Heart left ventricle (tissue), 16 donors: ENCODE measurements around the gene PPP1R14B. TPM values are rescaled to one million over a fixed set of nuclear protein-coding genes. Genes with fewer than 3 reads are reported as not detected.

ENCODE experiments used
- ATAC-seq, 4 donors: fragments of 200-7000 bp; cut with Tn5 transposase; one replicate each; pipeline ENCODE4 v1.9.1; 2020 to 2022; ENCODE audit warnings: moderate library complexity in 4 of 4, mild to moderate bottlenecking in 3 of 4, moderate number of reproducible peaks in 1 of 4
- DNase-seq, 5 donors: peaks; one replicate each; pipeline ENCODE4 v3.0.0-alpha.2; 2020
- H3K27ac ChIP-seq, 12 donors: fragments of 200-600 bp; sonication (generic) in 4 of 12; one replicate each; pipeline versions ENCODE4 v1.5.0 to v1.8.0; 2016 to 2022; ENCODE audit warnings: mild to moderate bottlenecking in 2 of 12
- H3K27me3 ChIP-seq, 9 donors: fragments of 200-600 bp; sonication (generic) in 2 of 9; one replicate each; pipeline versions ENCODE4 v1.5.1 to v1.8.0; 2016 to 2022; ENCODE audit warnings: mild to moderate bottlenecking in 3 of 9
- H3K36me3 ChIP-seq, 9 donors: fragments of 200-600 bp; sonication (generic) in 2 of 9; one replicate each; pipeline versions ENCODE4 v1.5.0 to v1.8.0; 2018 to 2022; ENCODE audit warnings: mild to moderate bottlenecking in 2 of 9
- H3K4me1 ChIP-seq, 12 donors: fragments of 200-600 bp; sonication (generic) in 4 of 12; one replicate each; pipeline versions ENCODE4 v1.5.0 to v1.8.0; 2016 to 2022; ENCODE audit warnings: mild to moderate bottlenecking in 3 of 12
- H3K4me3 ChIP-seq, 12 donors: fragments of 200-600 bp; sonication (generic) in 4 of 12; one replicate each; pipeline versions ENCODE4 v1.5.0 to v1.8.0; 2017 to 2022; ENCODE audit warnings: mild to moderate bottlenecking in 9 of 12, moderate library complexity in 4 of 12
- H3K9me3 ChIP-seq, 12 donors: fragments of 200-600 bp; sonication (generic) in 4 of 12; one replicate each; pipeline versions ENCODE4 v1.5.0 to v1.8.0; 2016 to 2022; ENCODE audit warnings: mild to moderate bottlenecking in 1 of 12
- POLR2A ChIP-seq, 2 donors: fragments of 450-650 bp; IDR thresholded peaks; one replicate each; pipeline ENCODE4 v1.6.1; 2017; ENCODE audit warnings: antibody characterized with exemption in 2 of 2, mild to moderate bottlenecking in 2 of 2, moderate library complexity in 2 of 2
- WGBS, 4 donors: extraction: QIAGEN DNeasy Blood & Tissue Kit in 2 of 4; methylation state at CpG; one replicate each; pipeline versions ENCODE4 v1.1.5 to v1.1.7; 2013 to 2018; 5-methylcytosine and 5-hydroxymethylcytosine counted together
- intact Hi-C, 10 donors: fragments of 100-400 bp; cut with DNase I; formaldehyde crosslinking; loops; one replicate each; pipeline versions ENCODE4 v1.11.1 to v1.14.2; 2022
- polyA plus RNA-seq, 2 donors: library from polyadenylated mRNA; stranded (reverse); fragments of 200-250 nt; gene quantifications; one replicate each; pipeline ENCODE4 v1.2.3, GENCODE V29; 2013
- total RNA-seq, 9 donors: library from RNA; depleted of rRNA in 2 of 9; stranded (reverse); fragments of >200 nt in 2 of 9; fragmentation: NEBNext Ultra II Directional in 3 of 9; extraction: Animal tissue kit (Norgen Biotek cat#: 25700) in 3 of 9; gene quantifications; one replicate each; pipeline versions ENCODE4 v1.1.0 to v1.2.4, GENCODE V29; 2016 to 2023
- TF ChIP-seq, protein P1 (sequence below), 12 donors: fragments of 200-600 bp; sonication (generic) in 4 of 12; IDR thresholded peaks; one replicate each; pipeline versions ENCODE4 v1.5.0 to v1.8.0; 2018 to 2022; ENCODE audit warnings: antibody characterized with exemption in 12 of 12, mild to moderate bottlenecking in 5 of 12
- donor health status: ischemic (EF 13 %, LVEDD 7.1; RV severe dilation, severe dysfunction).
- donor health status: healthy with polysubstance abuse.
- donor health status: DM: no; HTN: yes; CAD: no.
- donor health status: DM: no; HTN: no; CAD: no.
- donor health status: ischemic (EF 25% LVEDD 6.9; RV normal size, moderate dysfunction).
- donor health status: ischemic (EF 25% LVEDD 5.7; RV mildly dilated, moderate dysfunction).
- donor health status: healthy.
- donor health status: DM: yes; HTN: yes; CAD: no.
- donor health status: ischemic (EF 35%, LVEDD 5.7; RV mildly dilated, moderate dysfunction).
- donor health status: nonischemic (EF 11% LVEDD 7.7; RV severe dilation, severe dysfunction).
- donor health status: DM: yes; HTN: yes; CAD: no.
- donor health status: PGD.
- donor health status: ischemic (EF 29% LVEDD 5.4; RV normal size, mild dysfunction).
- donor health status: nonischemic (EF 23%, LVEDD 6.1; RV moderate dilation, normal function).

PPP1R14B gene
- total and polyA plus RNA-seq, 11 donors: 69.6 to 244 (median 108) TPM

DNA sequence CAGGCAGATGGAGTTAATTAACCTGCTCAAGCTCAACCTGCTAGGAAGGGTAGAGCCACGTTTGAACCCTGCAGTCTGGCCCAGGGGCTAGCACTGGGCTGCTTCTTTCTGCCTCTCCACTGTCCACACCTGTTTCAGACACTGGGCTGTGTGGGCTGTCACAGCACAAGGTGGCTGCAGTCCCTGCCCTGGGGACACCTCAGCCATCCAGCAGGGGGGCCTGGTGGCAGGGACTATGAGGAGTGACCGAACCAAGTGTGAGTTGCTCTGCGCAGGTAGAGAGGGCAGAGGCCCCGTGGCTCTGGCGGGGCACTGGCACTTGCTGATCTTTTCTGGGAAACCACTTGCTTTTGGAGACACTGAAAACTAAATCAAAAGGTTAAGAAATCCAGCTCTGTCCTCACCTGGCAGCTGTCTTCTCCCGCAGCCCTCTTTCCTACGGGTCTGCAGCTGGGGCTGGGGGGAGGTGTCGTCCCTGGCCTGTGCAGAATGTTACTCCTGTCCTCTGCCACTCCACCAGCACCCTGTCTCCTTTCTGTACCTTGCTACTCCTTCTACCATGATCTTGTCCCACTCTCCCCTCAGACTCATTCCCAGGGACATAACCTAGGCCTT lies 31.9 kb upstream of the PPP1R14B start:
- H3K27me3 ChIP-seq: no peaks in the 10 kb centered on the region
- H3K4me1 ChIP-seq: peaks cover 0 to 27% (median 12%) of the 10 kb centered on the region in 12 donors
- DNase-seq (no peak), ATAC-seq (no peak)
- no peaks in the 10 kb centered on the region for H3K9me3 ChIP-seq
- peaks cover 0 to 57% (median 41%) of the 10 kb centered on the region in 9 donors for H3K36me3 ChIP-seq
- H3K4me3 ChIP-seq: no peak overlapping the region
- intact Hi-C loops: no loop called here
- 79 to 86% (median 85%) methylated on average over 8 of the region's 8 CpGs for WGBS, 4 donors
- no peak overlapping the region for H3K27ac ChIP-seq
- TF ChIP-seq, protein P1, sequence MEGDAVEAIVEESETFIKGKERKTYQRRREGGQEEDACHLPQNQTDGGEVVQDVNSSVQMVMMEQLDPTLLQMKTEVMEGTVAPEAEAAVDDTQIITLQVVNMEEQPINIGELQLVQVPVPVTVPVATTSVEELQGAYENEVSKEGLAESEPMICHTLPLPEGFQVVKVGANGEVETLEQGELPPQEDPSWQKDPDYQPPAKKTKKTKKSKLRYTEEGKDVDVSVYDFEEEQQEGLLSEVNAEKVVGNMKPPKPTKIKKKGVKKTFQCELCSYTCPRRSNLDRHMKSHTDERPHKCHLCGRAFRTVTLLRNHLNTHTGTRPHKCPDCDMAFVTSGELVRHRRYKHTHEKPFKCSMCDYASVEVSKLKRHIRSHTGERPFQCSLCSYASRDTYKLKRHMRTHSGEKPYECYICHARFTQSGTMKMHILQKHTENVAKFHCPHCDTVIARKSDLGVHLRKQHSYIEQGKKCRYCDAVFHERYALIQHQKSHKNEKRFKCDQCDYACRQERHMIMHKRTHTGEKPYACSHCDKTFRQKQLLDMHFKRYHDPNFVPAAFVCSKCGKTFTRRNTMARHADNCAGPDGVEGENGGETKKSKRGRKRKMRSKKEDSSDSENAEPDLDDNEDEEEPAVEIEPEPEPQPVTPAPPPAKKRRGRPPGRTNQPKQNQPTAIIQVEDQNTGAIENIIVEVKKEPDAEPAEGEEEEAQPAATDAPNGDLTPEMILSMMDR (IDR thresholded peaks at IDR 0.05): no peak
- TF ChIP-seq POLR2A (IDR thresholded peaks at IDR 0.05): no peak

- ATAC-seq (no peak), DNase-seq (no peak)
- TF ChIP-seq POLR2A (IDR thresholded peaks at IDR 0.05): no peak
- TF ChIP-seq, protein P1 (IDR thresholded peaks at IDR 0.05): no peak
- no peak overlapping the region for H3K27ac ChIP-seq
- 77 to 86% (median 80%) methylated on average over 16 to 17 of the region's 17 CpGs for WGBS, 4 donors
- H3K4me1 ChIP-seq: peaks cover 0 to 29% (median 12%) of the 10 kb centered on the region in 12 donors
- no peak overlapping the region for H3K4me3 ChIP-seq
- H3K27me3 ChIP-seq: no peaks in the 10 kb centered on the region
- H3K9me3 ChIP-seq: no peaks in the 10 kb centered on the region
- intact Hi-C loops: no loop called here
- H3K36me3 ChIP-seq: peaks cover 0 to 52% (median 36%) of the 10 kb centered on the region in 9 donors
These were observed 30.1 kb upstream of the PPP1R14B start for GRCh38 chr11:64276653-64277431.

GRCh38 chr11:64275841-64276240 lies 29.1 kb upstream of the PPP1R14B start:
- intact Hi-C loops: loop anchor here in 1 of 10 donors (2.0 kb wide), 1 partner anchor 21 kb away; no protein-coding TSS in a partner anchor
- Histone ChIP-seq H3K36me3 (peaks cover 0 to 43% (median 36%) of the 10 kb centered on the region in 9 donors), H3K27me3 (no peaks in the 10 kb centered on the region), H3K4me1 (peaks cover 0 to 25% (median 11%) of the 10 kb centered on the region in 12 donors), H3K9me3 (no peaks in the 10 kb centered on the region), H3K4me3 (no peak overlapping the region), H3K27ac (no peak overlapping the region)
- TF ChIP-seq POLR2A (IDR thresholded peaks at IDR 0.05): no peak
- TF ChIP-seq, protein P1 (IDR thresholded peaks at IDR 0.05): no peak
- 87 to 96% (median 89%) methylated on average over 2 of the region's 2 CpGs for WGBS, 4 donors
- no peak for DNase-seq
- ATAC-seq: no peak
